Measurements from ENCODE around the gene SOX6.

DNA sequence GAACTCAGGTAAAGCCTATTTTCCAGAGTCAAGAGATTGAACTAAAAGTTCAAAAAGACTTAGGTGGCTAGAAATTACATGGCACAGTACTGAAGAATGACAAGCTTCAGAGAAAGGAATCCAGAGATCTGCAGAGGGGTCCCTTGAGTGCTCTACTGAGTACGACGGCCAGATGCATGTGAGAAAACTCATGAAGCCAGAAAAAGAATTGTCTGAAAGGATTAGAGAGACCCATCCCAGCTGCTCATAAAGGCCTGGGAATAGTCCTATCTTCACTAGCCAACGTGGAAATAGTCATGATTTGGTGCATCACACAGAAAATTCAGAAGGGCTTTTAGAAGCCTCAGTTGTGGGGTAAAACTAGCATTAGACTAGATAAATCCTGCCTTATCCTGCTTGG lies 91.3 kb downstream of the SOX6 start:
- TF ChIP-seq POLR2A (IDR thresholded peaks at IDR 0.05; ENCODE audit: low read depth) (no peak), CTCF (IDR thresholded peaks at IDR 0.05) (no peak)

Data from esophagus muscularis mucosa (tissue), 3 donors.